Uterus (tissue), 2 donors: ENCODE results near the gene IRF2BP1.

Source experiments
- CTCF ChIP-seq, 4 experiments: fragments of 200-600 bp in 2 of 4; fragments of 450-650 bp in 2 of 4; sonication (generic) in 2 of 4; IDR thresholded peaks; one replicate each; pipeline ENCODE4 v1.5.1; 2016 to 2019; ENCODE audit warnings: antibody characterized with exemption in 4 of 4, mild to moderate bottlenecking in 2 of 4, moderate library complexity in 1 of 4
- POLR2A ChIP-seq, 2 donors: fragments of 450-650 bp; IDR thresholded peaks; one replicate each; pipeline ENCODE4 v1.6.1; 2016; ENCODE audit warnings: antibody characterized with exemption in 2 of 2, mild to moderate bottlenecking in 1 of 2, moderate library complexity in 1 of 2

- TF ChIP-seq POLR2A (IDR thresholded peaks at IDR 0.05) (no peak), CTCF (IDR thresholded peaks at IDR 0.05) (no peak)
Observed at GRCh38 chr19:45881082-45881908, 4.6 kb downstream of the IRF2BP1 start.
